GM19372 (cell line): ENCODE data around the gene GCKR.

Experiments used
- ATAC-seq: cut with Tn5 transposase; IDR thresholded peaks from one replicate; pipeline ENCODE4 v1.9.1; 2021; ENCODE audit warnings: mild to moderate bottlenecking, low read depth, moderate library complexity; ENCODE audit not compliant: unreplicated experiment

Gene GCKR

DNA sequence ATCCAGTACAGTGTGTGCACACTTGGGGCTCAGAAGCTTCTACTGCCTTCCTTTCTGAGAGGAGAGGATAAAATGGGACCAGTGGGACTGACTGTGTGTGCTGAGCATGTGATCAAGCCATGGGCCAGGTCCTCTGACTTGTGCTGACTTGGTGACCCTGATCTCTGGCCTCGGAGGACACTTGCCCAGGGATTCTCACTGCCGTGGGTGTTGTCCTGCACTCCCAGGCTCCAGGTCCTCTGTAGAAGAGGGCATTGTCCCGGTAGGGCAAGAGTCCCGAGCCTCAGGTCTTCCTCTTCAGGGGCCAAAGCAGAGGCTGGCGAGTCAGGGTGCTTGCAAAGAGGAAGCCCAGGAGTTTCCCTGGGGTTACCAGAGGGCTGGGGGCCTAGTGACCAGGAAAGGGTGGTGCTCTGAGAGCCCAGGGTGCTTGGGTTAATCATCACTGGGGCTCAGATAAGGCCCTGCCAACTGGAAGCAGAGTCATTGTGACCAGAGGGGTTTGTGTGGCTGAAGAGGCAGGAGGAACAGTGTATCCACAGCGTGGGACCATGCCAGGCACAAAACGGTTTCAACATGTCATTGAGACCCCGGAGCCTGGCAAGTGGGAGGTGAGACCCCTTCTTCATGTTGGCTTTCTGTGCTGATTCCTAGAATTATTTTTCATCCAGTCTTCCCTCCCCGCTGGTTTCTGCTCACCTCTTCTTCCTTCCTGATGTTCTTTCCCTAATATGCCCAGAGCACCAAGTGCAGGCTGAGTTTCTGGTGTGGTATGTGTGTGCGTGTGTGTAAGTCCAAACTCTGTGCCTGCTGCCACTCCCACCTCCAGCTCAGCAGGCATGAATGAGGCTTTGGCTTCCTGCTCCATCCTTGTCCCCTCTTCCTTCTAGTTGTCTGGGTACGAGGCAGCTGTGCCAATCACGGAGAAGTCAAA lies at the start of gene GCKR:
Gene GCKR (plus strand): TSS at position 483 of the 931 bp plus-strand sequence. CDS start 66 bp downstream, at position 549.
- no peak for ATAC-seq

DNA sequence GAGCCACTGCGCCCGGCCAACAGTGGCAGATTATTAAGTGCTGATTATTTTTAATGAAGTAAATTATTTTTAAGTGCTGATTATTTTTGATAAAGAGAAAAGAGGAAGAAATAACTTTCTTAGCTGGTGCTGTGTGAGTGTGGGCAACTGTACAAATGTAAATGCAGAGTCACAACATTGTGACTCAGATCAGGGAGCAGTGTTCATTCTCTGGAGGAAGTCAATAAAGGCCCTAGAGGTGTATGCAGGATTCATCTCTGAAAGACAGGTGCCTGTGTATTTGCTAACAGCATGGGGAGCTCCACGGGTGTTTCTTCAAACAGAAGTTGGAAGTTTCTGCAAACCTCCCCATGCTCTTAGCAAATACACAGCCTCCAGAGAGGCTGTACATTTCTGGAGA lies 48.3 kb upstream of the GCKR start:
- no peak for ATAC-seq

DNA sequence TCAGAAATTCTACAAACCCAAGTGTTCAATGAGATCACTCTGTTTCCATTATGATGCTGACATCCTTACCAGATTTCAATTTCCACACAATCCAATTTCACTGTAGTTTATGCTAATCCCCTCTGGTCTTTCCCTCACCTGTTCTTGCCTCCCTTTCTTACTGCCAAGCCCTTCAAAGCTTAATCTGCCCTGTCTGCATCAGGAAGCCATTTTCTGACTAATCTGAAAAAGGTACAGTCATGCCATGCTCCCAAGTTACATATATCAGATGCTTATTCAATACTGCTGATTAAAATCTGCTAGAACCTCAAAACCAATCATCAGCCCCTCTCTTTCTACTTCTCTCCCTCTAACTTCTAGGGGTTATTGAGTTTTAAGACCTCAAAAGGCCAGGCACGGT lies 45.5 kb upstream of the GCKR start:
- no peak for ATAC-seq

DNA sequence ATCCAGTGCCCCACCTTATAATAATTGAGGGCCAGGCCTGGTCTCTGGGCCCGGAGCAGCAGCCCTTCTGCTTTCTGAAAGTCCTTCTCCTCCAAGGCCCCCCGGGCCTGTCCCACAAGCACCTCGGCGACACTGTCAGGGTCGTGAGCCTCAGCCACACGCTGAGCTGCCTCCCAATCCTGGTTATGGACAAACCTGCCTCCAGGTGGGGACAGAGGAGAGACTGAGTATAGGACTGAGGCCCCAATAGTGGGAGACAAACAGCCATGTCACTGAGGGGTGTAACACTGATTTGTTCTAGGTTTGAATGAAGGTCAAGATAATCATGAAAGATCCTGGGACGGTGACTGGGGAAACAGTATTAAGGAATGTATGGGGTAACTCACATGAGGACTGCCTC lies 42.7 kb upstream of the GCKR start:
- ATAC-seq: no peak

GRCh38 chr2:27461118-27461517 lies 35.5 kb upstream of the GCKR start:
- ATAC-seq: no peak

DNA sequence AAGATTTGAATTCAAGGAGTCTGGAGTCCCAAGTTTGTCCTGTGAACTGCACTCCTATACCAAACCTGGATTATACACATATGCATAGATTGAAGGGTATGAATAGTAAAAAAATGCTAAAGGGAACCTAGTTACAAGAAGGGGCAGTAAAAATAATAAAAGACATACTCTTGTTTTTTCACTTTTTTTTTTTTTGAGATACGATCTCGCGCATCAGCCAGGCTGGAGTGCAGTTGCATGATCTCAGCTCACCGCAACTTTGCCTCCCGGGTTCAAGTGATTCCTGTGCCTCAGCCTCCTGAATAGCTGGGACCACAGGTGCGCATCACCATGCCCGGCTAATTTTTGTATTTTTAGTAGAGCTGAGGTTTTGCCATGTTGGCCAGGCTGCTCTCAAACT lies 32.2 kb upstream of the GCKR start:
- ATAC-seq: no peak

GRCh38 chr2:27471961-27472360 lies 24.7 kb upstream of the GCKR start:
- ATAC-seq: no peak

DNA sequence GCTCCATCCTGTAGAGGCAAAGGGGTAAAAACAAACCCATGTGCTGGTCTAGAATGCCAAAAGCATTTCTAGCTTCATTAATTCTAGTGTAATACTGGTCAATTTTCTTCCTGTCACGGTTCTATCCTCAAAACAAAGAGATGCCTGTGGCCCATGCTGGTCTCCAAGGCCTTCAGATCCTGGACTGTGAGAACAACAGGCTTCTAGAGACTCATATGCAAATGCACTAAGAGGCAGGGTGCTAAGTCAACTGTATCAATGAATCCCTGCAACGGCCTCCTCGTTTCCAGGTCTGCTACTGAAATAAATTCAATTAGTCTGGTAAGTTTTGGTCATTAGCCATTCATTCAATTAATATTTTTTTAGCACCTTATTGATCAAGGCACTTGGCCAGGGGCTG lies 11.1 kb upstream of the GCKR start:
- ATAC-seq: no peak

GRCh38 chr2:27489118-27489497 lies 7.5 kb upstream of the GCKR start:
- no peak for ATAC-seq

DNA sequence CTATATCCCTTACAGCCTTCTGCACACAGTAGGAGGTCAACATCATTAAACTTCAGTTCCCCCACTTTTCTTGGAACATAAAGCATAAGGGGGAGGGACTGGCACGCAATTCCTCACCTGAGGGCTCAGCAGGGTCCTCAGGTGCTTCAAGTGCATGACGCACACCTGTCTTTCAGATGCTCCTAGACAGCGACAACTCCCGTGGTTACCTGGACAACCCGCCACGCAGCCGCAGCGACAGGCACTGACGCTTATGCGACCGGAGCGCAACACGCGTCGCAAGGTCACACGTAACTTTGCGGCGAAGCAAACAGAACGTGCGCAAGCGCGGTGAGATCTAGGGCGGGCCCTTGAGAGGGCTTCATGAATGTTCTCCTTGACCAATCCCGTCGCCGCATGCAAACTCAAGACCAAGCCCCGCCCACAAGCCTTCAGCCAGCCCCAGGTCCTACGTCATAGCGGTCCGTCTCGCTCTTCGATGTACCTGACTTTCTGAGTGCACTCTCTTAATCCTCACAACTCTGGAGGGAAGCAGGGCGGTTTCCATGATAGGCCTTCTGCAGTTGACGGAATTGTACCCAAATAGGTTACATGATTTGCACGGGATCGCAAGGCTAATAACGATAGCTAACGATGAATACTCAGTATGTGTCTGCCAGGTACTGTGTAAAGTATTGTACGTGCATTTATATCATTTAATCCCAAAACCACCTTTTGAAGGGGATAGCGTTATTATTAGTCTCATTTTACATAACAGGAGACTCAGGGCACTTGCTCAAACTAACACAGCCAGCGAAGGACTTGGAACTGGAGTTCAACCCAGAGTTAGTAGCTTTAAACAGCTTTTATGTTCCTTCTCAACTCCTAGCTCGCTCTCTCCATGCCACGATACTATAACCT lies 6.9 kb upstream of the GCKR start, which contains the start of gene IFT172:
Gene IFT172 (minus strand): TSS at position 246 of the 900 bp plus-strand sequence. CDS start 90 bp downstream, at position 156.
- ATAC-seq: peak; percentile 95

DNA sequence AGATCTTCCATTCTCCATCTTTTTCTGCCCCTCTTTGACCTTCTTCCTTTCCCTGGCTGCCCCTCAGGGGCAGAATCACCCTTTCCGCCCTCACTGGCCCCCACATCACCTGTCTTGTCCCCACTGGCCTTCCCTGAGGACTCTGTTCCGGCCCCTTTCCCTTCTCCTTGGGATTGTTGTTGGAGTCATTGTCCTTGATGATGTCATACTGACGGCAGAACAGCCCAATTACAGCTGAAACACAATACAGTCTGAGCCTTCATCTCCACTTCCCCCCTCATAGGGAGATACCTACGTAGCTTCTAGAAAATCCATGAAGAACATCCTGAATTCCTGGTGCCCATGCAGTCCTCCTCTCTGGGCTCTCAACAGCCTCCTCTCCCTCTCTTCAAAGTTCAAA lies 4.1 kb upstream of the GCKR start:
- ATAC-seq: no peak

GRCh38 chr2:27493948-27494283 lies 2.7 kb upstream of the GCKR start:
- no peak for ATAC-seq

- no peak for ATAC-seq
These were observed 2.2 kb upstream of the GCKR start for GRCh38 chr2:27494284-27494943.

- no peak for ATAC-seq
These were observed 1.6 kb upstream of the GCKR start, which contains the start of gene FNDC4 for GRCh38 chr2:27494944-27495554. FNDC4 (minus strand) TSS chr2:27495200; CDS start chr2:27494679, 521 bp downstream.

- no peak for ATAC-seq
These were observed 741 bp upstream of the GCKR start for GRCh38 chr2:27495840-27496356.

DNA sequence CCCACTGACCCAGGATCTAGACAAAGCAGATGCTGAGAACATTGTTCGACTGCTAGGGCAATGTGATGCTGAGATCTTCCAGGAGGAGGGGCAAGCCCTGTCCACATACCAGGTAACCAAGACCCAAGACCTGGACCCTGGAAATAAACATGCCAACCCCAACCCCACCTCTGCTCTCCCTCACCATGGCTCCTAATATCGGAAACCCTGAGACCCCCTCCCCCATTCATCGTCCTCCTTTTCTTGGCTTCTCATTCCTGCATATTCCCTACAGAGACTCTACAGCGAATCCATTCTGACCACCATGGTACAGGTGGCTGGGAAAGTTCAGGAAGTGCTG lies 619 bp downstream of the GCKR start:
- no peak for ATAC-seq

DNA sequence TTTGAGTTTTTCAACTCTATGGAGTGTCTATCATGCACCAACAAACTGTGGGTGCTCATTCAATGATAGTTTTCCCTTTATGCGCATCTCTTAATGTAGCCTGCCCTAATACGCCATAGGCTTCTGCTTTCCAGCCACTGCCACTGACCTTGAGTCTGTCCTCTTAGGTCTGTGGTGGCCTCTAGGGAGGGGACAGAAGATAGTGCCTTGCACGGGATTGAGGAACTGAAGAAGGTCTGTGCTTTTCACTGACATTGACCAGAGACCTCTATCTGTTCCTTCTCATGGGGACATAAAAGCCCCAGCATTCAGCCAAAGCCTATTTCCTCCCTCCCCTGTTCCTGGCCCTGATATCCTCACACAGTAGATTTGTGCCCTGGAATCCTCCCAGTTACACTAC lies 2.3 kb downstream of the GCKR start:
- ATAC-seq: no peak

DNA sequence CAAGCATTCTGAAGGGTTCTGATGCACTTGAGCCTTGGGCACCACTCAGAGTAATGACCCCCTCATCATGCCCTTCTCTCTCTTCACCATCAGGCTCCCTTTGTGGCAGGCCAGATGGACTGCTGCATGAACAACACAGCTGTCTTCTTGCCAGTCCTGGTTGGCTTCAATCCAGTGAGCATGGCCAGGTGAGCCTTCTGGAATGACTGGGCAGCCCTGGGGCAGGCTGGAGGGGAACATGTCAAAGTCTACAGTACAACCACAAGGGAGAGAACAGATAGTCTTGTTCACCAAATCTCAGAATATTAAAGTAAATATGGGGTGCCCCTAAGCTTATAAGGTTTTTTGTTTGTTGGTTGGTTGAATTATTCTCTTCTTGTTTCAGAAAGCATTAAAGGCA lies 4.4 kb downstream of the GCKR start:
- no peak for ATAC-seq

GRCh38 chr2:27502142-27502541 lies 5.5 kb downstream of the GCKR start:
- no peak for ATAC-seq

DNA sequence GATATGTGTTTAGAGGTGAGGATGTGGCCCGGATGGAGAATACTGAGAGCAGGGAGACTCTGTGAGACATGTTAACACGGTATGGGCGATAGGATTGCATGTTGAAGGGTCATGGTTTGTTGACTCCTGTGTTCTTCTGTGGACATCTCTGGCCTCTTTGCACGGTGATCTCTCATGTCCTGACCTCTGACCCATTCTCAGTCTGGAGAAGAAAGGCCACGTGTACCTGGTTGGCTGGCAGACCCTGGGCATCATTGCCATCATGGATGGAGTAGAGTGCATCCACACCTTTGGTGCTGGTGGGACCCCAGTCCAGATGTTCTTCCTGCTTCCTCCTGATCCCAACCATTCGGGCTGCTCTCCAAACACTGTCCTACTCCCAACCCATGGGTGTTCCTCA lies 9.9 kb downstream of the GCKR start:
- no peak for ATAC-seq
